Epithelial cell of esophagus (primary cell): ENCODE results near the gene KIF24.

Experiments used
- DNase-seq: peaks from one replicate; pipeline ENCODE4 v3.0.0; 2010; ENCODE audit warnings: low read depth
- H3K4me3 ChIP-seq: 2 replicates; pipeline ENCODE4 v1.5.1; 2011; ENCODE audit warnings: mild to moderate bottlenecking, low read length, control low read depth
- TF ChIP-seq, protein P1 (sequence below): IDR thresholded peaks from 2 replicates; pipeline ENCODE4 v1.5.1; 2011; ENCODE audit warnings: low read depth, mild to moderate bottlenecking, low read length, control low read depth, inconsistent platforms; ENCODE audit not compliant: insufficient read depth; ENCODE audit errors: missing control alignments

KIF24 gene

DNA sequence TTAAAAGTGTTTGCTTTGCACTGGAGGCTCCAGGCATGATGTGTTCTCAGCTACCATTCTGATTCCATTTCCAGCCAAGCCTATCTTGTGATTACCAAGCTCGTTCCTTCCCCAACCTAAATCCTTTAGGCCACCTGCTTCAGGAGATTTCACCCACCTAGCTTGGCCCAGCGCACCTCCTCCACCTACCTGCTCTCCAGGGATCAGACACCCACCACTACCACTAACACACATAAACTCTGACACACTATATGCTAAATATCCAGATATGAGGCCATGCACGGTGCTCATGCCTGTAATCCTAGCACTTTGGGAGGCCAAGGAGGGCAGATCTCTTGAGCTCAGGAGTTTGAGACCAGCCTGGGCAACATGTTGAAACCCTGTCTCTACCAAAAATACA lies 45.3 kb upstream of the KIF24 start:
- TF ChIP-seq, protein P1, sequence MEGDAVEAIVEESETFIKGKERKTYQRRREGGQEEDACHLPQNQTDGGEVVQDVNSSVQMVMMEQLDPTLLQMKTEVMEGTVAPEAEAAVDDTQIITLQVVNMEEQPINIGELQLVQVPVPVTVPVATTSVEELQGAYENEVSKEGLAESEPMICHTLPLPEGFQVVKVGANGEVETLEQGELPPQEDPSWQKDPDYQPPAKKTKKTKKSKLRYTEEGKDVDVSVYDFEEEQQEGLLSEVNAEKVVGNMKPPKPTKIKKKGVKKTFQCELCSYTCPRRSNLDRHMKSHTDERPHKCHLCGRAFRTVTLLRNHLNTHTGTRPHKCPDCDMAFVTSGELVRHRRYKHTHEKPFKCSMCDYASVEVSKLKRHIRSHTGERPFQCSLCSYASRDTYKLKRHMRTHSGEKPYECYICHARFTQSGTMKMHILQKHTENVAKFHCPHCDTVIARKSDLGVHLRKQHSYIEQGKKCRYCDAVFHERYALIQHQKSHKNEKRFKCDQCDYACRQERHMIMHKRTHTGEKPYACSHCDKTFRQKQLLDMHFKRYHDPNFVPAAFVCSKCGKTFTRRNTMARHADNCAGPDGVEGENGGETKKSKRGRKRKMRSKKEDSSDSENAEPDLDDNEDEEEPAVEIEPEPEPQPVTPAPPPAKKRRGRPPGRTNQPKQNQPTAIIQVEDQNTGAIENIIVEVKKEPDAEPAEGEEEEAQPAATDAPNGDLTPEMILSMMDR = no peak
- DNase-seq = no peak
- no peak overlapping the region for H3K4me3 ChIP-seq

GRCh38 chr9:34373749-34374148 lies 44.7 kb upstream of the KIF24 start:
- TF ChIP-seq, protein P1 = no peak
- no peak overlapping the region for H3K4me3 ChIP-seq
- no peak for DNase-seq

- peak; percentile 41 for DNase-seq
- TF ChIP-seq, protein P1 = no peak
- no peak overlapping the region for H3K4me3 ChIP-seq
Observed at GRCh38 chr9:34372467-34373011, 43.5 kb upstream of the KIF24 start.

DNA sequence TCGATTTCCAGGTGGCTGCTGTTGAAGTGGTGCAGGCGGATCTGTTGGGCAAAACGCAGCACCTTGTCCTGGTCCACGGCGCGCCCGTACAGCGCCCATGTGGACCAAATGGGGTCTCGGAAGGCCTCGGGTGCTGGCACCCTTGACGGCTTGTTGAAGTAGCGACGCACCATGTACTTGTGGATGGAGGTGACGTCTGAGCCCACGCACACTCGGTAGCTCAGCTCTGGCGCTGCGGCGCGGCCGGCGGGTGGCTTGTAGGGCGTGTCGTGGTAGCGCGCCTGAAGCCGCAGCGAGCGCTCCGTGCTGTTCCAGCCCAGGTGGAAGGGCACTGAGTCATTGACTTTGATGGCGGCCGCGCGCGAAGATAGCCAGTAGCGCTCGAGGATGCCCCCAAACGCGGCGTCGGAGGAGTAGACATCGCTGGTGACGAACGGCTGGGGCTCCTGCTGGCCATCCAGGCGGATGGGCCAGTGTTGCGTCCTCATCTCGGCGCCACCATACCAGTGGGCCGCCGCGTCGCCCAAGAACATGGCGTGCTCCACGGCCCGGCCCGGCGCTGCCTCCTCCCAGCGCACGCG lies 42.9 kb upstream of the KIF24 start:
- TF ChIP-seq, protein P1 = no peak
- no peak for DNase-seq
- H3K4me3 ChIP-seq = no peak overlapping the region

DNA sequence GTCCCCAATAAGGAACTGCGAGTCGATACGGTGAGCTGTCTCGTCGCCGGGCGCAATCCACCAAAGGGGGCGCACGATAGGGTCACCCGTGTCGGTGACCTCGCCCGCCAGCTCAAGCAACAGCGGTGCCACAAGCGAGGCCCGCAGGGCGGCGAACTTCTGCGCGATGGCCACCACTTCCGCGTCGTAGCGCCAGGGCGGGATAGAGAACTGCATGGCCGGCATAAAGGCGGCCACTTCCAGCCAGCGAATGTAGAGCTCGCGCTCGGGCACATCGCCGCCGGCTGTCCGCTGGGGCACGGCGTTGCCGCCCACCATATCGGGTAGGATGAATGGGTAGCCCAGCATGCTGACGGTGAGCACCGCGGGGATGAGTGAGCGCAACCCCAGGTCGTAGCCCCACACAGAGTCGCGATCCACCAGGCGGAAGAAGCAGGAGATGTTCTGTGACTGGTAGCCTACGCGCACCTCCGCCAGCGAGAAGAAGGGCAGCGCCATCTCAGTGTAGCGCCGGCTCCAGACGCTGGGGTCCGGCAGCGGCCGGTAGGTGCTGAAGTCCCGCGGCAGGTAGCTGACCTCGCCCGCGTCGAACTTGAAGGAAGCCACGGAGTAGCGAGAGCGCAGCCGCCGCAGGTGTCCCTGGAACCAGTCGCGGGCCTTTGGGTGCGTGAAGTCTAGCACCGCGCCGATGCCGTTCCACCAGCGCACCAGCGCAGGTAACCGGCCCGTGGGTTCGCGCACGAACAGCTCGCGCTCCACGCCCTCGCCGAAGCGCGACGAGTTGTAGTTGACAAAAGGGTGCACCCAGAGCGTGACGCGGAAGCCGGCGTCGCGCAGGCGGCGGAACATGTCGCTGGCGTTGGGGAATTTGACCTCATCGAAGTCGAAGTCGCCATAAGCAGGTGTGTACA lies 42.2 kb upstream of the KIF24 start:
- no peak overlapping the region for H3K4me3 ChIP-seq
- TF ChIP-seq, protein P1 = no peak
- DNase-seq = no peak

GRCh38 chr9:34370335-34370969 lies 41.4 kb upstream of the KIF24 start:
- TF ChIP-seq, protein P1 = no peak
- H3K4me3 ChIP-seq = no peak overlapping the region
- no peak for DNase-seq
